Activated CD8-positive, alpha-beta T cell treated with anti-CD3 and anti-CD28 coated beads, Interleukin-2, amount 10 ng/mL, durations not matched to agents 7 days and 5 days (primary cell): ENCODE data around the gene GCG. TPM values are rescaled to one million over a fixed set of nuclear protein-coding genes. Genes with fewer than 3 reads are reported as not detected.

ENCODE experiments used
- total RNA-seq, 2 experiments: library from RNA; stranded (reverse); gene quantifications; one replicate each; pipeline ENCODE4 v1.2.3, GENCODE V29; 2021

The GCG gene
- total RNA-seq, 2 experiments from 2014 or later: not detected

Other genes starting within 250 kb of the GCG start
- 100 to 1,000 TPM; 158 TPM for gene DPP4, start 78.0 kb downstream of the GCG start, total RNA-seq
- gene FAP, start 91.2 kb upstream of the GCG start, total RNA-seq: not detected
- gene IFIH1, start 166.4 kb upstream of the GCG start, total RNA-seq: 10 to 100 TPM; 37.3 to 37.6 TPM
- 10 to 100 TPM; 13.1 to 13.7 TPM for gene GCA, start 191.9 kb upstream of the GCG start, total RNA-seq